ENCODE measurements around the gene CLCN1.

DNA sequence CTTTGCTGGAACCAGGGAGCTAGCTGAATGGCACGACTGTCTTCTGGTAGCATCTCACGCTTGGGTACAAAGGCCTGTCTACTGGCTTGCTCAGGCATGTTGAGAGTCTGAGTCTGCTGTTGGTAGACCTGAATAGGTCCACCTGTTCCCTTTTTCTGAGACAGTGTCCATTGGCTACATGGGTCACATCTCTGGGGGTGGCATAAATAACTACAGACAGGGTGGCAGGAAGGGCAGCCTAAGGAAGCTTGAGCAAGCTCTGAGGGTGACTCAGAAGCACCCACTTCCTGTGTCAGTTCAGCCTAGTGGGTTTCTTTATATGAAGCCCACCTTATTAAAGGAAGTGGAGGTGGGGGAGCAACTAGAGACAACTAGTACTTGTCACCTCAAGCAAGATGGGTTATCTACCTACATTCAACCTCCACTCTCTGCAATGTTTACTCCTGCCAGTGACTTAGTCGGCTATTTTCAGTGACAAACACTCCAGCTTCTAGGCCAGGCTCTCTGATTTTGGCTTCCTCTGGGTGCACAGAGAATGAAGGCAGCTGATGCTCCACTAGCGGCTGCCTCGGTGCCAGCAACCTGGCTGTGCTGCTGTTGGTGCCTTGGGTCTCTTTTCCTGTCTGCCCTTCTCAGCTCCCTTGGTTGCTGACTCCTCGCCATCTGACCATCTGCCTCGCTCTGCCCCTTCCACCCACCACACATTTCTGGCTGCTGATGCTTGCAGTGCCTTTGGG is 59.6 kb downstream of the CLCN1 start:
- TF ChIP-seq, protein P1, sequence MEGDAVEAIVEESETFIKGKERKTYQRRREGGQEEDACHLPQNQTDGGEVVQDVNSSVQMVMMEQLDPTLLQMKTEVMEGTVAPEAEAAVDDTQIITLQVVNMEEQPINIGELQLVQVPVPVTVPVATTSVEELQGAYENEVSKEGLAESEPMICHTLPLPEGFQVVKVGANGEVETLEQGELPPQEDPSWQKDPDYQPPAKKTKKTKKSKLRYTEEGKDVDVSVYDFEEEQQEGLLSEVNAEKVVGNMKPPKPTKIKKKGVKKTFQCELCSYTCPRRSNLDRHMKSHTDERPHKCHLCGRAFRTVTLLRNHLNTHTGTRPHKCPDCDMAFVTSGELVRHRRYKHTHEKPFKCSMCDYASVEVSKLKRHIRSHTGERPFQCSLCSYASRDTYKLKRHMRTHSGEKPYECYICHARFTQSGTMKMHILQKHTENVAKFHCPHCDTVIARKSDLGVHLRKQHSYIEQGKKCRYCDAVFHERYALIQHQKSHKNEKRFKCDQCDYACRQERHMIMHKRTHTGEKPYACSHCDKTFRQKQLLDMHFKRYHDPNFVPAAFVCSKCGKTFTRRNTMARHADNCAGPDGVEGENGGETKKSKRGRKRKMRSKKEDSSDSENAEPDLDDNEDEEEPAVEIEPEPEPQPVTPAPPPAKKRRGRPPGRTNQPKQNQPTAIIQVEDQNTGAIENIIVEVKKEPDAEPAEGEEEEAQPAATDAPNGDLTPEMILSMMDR (IDR thresholded peaks at IDR 0.05): no peak
- no peak for TF ChIP-seq POLR2A (IDR thresholded peaks at IDR 0.05)
